ENCODE results near the gene CCDC28A. TPM values are rescaled to one million over a fixed set of nuclear protein-coding genes. Genes with fewer than 3 reads are reported as not detected.

Gene CCDC28A
- total RNA-seq, 1 experiment from 2014 or later, result 12.0 TPM

GRCh38 chr6:138806889-138807288 is 33.3 kb downstream of the CCDC28A start:
- no peak overlapping the region for H3K27ac ChIP-seq (ENCODE audit: low read depth, low read length)
- H3K36me3 ChIP-seq (ENCODE audit: control insufficient read depth in 1 of 2, insufficient read depth in 2 of 2, low read length in 2 of 2), result no peaks in the 10 kb centered on the region
- H3K9me3 ChIP-seq (ENCODE audit: control insufficient read depth in 1 of 2, insufficient read depth in 1 of 2, low read depth in 1 of 2, low read length in 2 of 2), result no peaks in the 10 kb centered on the region
- no peaks in the 10 kb centered on the region for H3K27me3 ChIP-seq (ENCODE audit: insufficient read depth, low read length)
- no peaks in the 10 kb centered on the region for H3K79me2 ChIP-seq (ENCODE audit: insufficient read depth, low read length)
- H3K9me2 ChIP-seq (ENCODE audit: insufficient read depth), result no peaks in the 10 kb centered on the region
- no peak overlapping the region for H2AFZ ChIP-seq (ENCODE audit: low read depth, low read length, poor library complexity, severe bottlenecking)
- ATAC-seq (no peak), DNase-seq (ENCODE audit: low read depth, low spot score) (no peak)
- no peaks in the 10 kb centered on the region for H4K20me1 ChIP-seq (ENCODE audit: insufficient read depth)
- H3K4me1 ChIP-seq (ENCODE audit: control insufficient read depth in 1 of 2, insufficient read depth in 2 of 2, low read length in 2 of 2), result no peaks in the 10 kb centered on the region
- H3K9ac ChIP-seq (ENCODE audit: low read length), result no peak overlapping the region
- ChIA-PET CTCF (no interaction called here), POLR2A (no interaction called here), RAD21 (ENCODE audit: low non-redundant PET in 1 of 2, low total read pairs in 2 of 2, uncharacterized antibody in 2 of 2, unreplicated experiment in 2 of 2) (no interaction called here)
- BruUV-seq (replicated peaks), result no TSS peak
- TF ChIP-seq MAX (IDR thresholded peaks at IDR 0.05) (no peak), ELF1 (IDR thresholded peaks at IDR 0.05; ENCODE audit: borderline replicate concordance, low read depth) (no peak), CBX3 (IDR thresholded peaks at IDR 0.05; ENCODE audit: low read depth) (no peak), YY1 (IDR thresholded peaks at IDR 0.05; ENCODE audit: extremely low read depth, insufficient replicate concordance, low read depth, low read length) (no peak), JUND (IDR thresholded peaks at IDR 0.05) (no peak), EZH2phosphoT487 (IDR thresholded peaks at IDR 0.05; ENCODE audit: borderline replicate concordance) (no peak), EGR1 (IDR thresholded peaks at IDR 0.05; ENCODE audit: low read depth) (no peak), SIN3A (IDR thresholded peaks at IDR 0.05; ENCODE audit: low read depth) (no peak), ZFX (IDR thresholded peaks at IDR 0.05) (no peak), POLR2A (IDR thresholded peaks at IDR 0.05; ENCODE audit: borderline replicate concordance, extremely low read depth, insufficient read depth, insufficient read length) (no peak), RAD21 (IDR thresholded peaks at IDR 0.05; ENCODE audit: low read depth) (no peak), TCF7L2 (IDR thresholded peaks at IDR 0.05; ENCODE audit: borderline replicate concordance, extremely low read depth, insufficient read depth, insufficient read length) (no peak), EZH2 (IDR thresholded peaks at IDR 0.05) (no peak), ZNF274 (IDR thresholded peaks at IDR 0.05; ENCODE audit: low read depth, low read length) (no peak), ZBTB33 (IDR thresholded peaks at IDR 0.05; ENCODE audit: extremely low read depth, insufficient replicate concordance, low read length) (no peak), CEBPB (IDR thresholded peaks at IDR 0.05; ENCODE audit: low read depth) (no peak), ATF3 (IDR thresholded peaks at IDR 0.05) (no peak)
- TF ChIP-seq, protein P1, sequence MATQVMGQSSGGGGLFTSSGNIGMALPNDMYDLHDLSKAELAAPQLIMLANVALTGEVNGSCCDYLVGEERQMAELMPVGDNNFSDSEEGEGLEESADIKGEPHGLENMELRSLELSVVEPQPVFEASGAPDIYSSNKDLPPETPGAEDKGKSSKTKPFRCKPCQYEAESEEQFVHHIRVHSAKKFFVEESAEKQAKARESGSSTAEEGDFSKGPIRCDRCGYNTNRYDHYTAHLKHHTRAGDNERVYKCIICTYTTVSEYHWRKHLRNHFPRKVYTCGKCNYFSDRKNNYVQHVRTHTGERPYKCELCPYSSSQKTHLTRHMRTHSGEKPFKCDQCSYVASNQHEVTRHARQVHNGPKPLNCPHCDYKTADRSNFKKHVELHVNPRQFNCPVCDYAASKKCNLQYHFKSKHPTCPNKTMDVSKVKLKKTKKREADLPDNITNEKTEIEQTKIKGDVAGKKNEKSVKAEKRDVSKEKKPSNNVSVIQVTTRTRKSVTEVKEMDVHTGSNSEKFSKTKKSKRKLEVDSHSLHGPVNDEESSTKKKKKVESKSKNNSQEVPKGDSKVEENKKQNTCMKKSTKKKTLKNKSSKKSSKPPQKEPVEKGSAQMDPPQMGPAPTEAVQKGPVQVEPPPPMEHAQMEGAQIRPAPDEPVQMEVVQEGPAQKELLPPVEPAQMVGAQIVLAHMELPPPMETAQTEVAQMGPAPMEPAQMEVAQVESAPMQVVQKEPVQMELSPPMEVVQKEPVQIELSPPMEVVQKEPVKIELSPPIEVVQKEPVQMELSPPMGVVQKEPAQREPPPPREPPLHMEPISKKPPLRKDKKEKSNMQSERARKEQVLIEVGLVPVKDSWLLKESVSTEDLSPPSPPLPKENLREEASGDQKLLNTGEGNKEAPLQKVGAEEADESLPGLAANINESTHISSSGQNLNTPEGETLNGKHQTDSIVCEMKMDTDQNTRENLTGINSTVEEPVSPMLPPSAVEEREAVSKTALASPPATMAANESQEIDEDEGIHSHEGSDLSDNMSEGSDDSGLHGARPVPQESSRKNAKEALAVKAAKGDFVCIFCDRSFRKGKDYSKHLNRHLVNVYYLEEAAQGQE (IDR thresholded peaks at IDR 0.05; ENCODE audit: low read depth), result no peak
- H3K4me3 ChIP-seq (replicated peaks in 1 of 2; ENCODE audit: low read depth in 1 of 2, low read length in 2 of 2), result no peak overlapping the region
- no peak overlapping the region for H3K4me2 ChIP-seq (ENCODE audit: low read length)
- intact Hi-C loops (cut with micrococcal nuclease), result no loop called here

Data from HCT116 (cell line).